PC-9 (cell line): Measurements from ENCODE around the gene SPRY1. TPM values are rescaled to one million over a fixed set of nuclear protein-coding genes. Genes with fewer than 3 reads are reported as not detected.

ENCODE experiments used
- BruUV-seq: library from RNA; stranded (reverse); fragments of 400-500 nt; replicated peaks from 2 replicates; lab custom pipeline; 2021; lab: Mats Ljungman, UMichigan
- CTCF ChIA-PET: fragments of 300-600 bp; sonication (Branson Sonifier 250); formaldehyde crosslinking; loops from one replicate; lab custom pipeline; 2022; ENCODE audit warnings: antibody characterized with exemption; lab: Charles Lee
- POLR2A ChIA-PET: fragments of 300-600 bp; sonication (Branson Sonifier 250); formaldehyde crosslinking; loops from one replicate; lab custom pipeline; 2022; ENCODE audit warnings: antibody characterized with exemption; ENCODE audit not compliant: unreplicated experiment; lab: Charles Lee
- DNase-seq, 2 experiments: peaks; one replicate each; pipeline versions ENCODE4 v3.0.0 to v3.0.0-alpha.2; 2015 to 2022; ENCODE audit warnings: mixed read lengths in 1 of 2
- H2AFZ ChIP-seq: fragments of 200-600 bp; sonication (generic); 2 replicates; pipeline ENCODE4 v1.8.1; 2017; ENCODE audit warnings: antibody characterized with exemption
- H3F3A ChIP-seq: fragments of 200-600 bp; sonication (generic); 2 replicates; pipeline ENCODE4 v1.8.1; 2017; ENCODE audit warnings: antibody characterized with exemption, mild to moderate bottlenecking, low read depth; ENCODE audit not compliant: insufficient read depth
- H3K27ac ChIP-seq: fragments of 200-600 bp; sonication (generic); 2 replicates; pipeline ENCODE4 v1.6.1; 2016; ENCODE audit warnings: mixed run types
- H3K27me3 ChIP-seq: fragments of 200-600 bp; sonication (generic); 2 replicates; pipeline ENCODE4 v1.6.1; 2016; ENCODE audit warnings: low read depth, mixed run types; ENCODE audit not compliant: insufficient read depth
- H3K36me3 ChIP-seq: fragments of 200-600 bp; sonication (generic); 2 replicates; pipeline ENCODE4 v1.6.1; 2016; ENCODE audit warnings: low read depth, mixed run types
- H3K4me1 ChIP-seq: fragments of 200-600 bp; sonication (generic); replicated peaks from 2 replicates; pipeline ENCODE4 v1.6.1; 2016; ENCODE audit warnings: mixed run types; ENCODE audit not compliant: insufficient read depth
- H3K4me2 ChIP-seq: fragments of 200-600 bp; sonication (generic); 2 replicates; pipeline ENCODE4 v1.6.1; 2017; ENCODE audit warnings: mixed run types
- H3K4me3 ChIP-seq: fragments of 200-600 bp; sonication (generic); 2 replicates; pipeline ENCODE4 v1.6.1; 2016; ENCODE audit warnings: mixed run types
- H3K79me2 ChIP-seq: fragments of 200-600 bp; sonication (generic); 2 replicates; pipeline ENCODE4 v1.6.1; 2017; ENCODE audit warnings: low read depth, mixed run types
- H3K9me2 ChIP-seq: fragments of 200-600 bp; sonication (generic); 2 replicates; pipeline ENCODE4 v1.8.1; 2017; ENCODE audit warnings: mild to moderate bottlenecking; ENCODE audit not compliant: insufficient read depth
- H3K9me3 ChIP-seq: fragments of 200-600 bp; sonication (generic); 2 replicates; pipeline ENCODE4 v1.8.1; 2016; ENCODE audit warnings: low read depth; ENCODE audit not compliant: insufficient read depth
- H4K20me1 ChIP-seq: fragments of 200-600 bp; sonication (generic); 2 replicates; pipeline ENCODE4 v1.8.1; 2017; ENCODE audit not compliant: insufficient read depth
- EZH2 ChIP-seq: fragments of 200-600 bp; sonication (generic); IDR thresholded peaks from 2 replicates; pipeline ENCODE4 v1.8.0; 2017; ENCODE audit warnings: antibody characterized with exemption, low read depth
- intact Hi-C: fragments of 100-400 bp; cut with micrococcal nuclease; formaldehyde crosslinking; loops from one replicate; pipeline ENCODE4 v1.10.0; 2022; ENCODE audit not compliant: unreplicated experiment
- total RNA-seq: library from RNA; stranded (reverse); gene quantifications from 2 replicates; pipeline ENCODE4 v1.2.3, GENCODE V29; 2021
- TF ChIP-seq, protein P1 (sequence below): fragments of 200-600 bp; sonication (generic); conservative IDR thresholded peaks from 2 replicates; pipeline ENCODE4 v1.6.1; 2017; ENCODE audit warnings: mixed run types, antibody characterized with exemption, mild to moderate bottlenecking, moderate library complexity

SPRY1 gene
- total RNA-seq, 1 experiment from 2014 or later, result 13.1 TPM

DNA sequence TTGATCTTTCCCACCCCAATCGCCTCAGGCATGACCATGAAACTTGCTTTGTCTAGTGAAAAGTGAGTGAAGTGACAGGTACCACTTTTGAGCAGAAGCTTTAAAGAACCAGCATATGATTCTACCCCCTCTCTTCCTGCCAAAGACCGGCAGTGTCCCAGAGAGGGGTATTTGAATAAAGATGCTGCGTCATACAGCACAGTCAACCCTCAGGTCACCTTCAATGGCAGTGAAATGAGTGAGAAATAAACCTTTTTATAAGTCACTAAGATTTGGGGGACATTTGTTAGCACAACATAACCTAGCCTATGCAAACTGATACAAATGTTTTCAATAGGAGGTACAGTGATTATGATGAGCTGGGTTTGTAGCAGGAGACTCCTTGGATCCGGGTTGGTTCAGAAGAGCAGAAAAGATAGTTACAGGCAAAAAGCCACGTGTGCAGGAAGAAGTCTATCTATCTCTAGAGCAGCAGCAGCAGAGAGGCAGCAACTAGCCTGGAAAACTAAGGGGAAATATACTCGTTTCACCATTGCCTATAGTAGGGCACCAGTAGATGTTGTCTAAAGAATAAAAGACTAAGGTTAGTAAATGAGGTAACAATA lies 30.3 kb upstream of the SPRY1 start:
- intact Hi-C loops, result no loop called here
- Histone ChIP-seq H3K79me2 (no peaks in the 10 kb centered on the region), H3K4me3 (no peak overlapping the region), H3F3A (no peaks in the 10 kb centered on the region), H3K4me1 (peaks cover 7% of the 10 kb centered on the region), H3K9me2 (no peaks in the 10 kb centered on the region; the same call in 1 of the 2 replicates), H3K36me3 (0 out of 2 replicates have a peak, but pooled peaks cover 3% of the 10 kb centered on the region), H4K20me1 (no peaks in the 10 kb centered on the region), H3K4me2 (no peak overlapping the region), H3K27me3 (no peaks in the 10 kb centered on the region), H2AFZ (peak overlapping the region; percentile 9; the same call in 1 of the 2 replicates), H3K27ac (no peak overlapping the region), H3K9me3 (peaks cover 10% of the 10 kb centered on the region; the same call in 1 of the 2 replicates)
- TF ChIP-seq, protein P1, sequence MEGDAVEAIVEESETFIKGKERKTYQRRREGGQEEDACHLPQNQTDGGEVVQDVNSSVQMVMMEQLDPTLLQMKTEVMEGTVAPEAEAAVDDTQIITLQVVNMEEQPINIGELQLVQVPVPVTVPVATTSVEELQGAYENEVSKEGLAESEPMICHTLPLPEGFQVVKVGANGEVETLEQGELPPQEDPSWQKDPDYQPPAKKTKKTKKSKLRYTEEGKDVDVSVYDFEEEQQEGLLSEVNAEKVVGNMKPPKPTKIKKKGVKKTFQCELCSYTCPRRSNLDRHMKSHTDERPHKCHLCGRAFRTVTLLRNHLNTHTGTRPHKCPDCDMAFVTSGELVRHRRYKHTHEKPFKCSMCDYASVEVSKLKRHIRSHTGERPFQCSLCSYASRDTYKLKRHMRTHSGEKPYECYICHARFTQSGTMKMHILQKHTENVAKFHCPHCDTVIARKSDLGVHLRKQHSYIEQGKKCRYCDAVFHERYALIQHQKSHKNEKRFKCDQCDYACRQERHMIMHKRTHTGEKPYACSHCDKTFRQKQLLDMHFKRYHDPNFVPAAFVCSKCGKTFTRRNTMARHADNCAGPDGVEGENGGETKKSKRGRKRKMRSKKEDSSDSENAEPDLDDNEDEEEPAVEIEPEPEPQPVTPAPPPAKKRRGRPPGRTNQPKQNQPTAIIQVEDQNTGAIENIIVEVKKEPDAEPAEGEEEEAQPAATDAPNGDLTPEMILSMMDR, result no peak
- no peak for TF ChIP-seq EZH2
- no TSS peak for BruUV-seq
- no peak for DNase-seq
- ChIA-PET POLR2A (no interaction called here), CTCF (no interaction called here)

DNA sequence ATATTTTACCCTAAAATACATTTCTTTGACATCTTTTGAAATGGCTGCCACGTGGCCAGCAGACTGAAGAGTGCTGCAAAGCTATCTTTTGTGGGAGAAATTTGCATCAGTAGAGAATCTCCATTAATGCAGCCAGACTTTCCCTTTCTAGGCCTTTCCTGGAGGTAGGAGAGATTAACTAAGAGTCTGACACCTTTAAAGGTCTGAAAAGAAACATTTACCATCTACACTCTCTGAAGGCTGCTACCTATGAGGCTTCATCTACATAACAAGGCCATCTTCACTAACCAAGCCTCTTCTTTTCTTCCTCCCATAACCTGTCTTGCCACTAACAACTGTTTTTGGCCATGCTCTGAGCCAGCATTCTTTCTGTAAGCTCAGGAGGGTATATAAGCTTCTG lies 17.8 kb upstream of the SPRY1 start:
- H3K27me3 ChIP-seq, result no peaks in the 10 kb centered on the region
- ChIA-PET CTCF (no interaction called here), POLR2A (interaction anchor here (0.6 kb wide), 1 partner anchor 15 kb away, joined by 5 read pairs; no protein-coding TSS in a partner anchor)
- H3K4me2 ChIP-seq, result no peak overlapping the region
- no peaks in the 10 kb centered on the region for H3K79me2 ChIP-seq
- no peak overlapping the region for H3K27ac ChIP-seq
- no TSS peak for BruUV-seq
- H3K36me3 ChIP-seq, result no peaks in the 10 kb centered on the region
- TF ChIP-seq, protein P1, result no peak
- no peak for TF ChIP-seq EZH2
- no peaks in the 10 kb centered on the region for H3K9me3 ChIP-seq
- no peaks in the 10 kb centered on the region for H4K20me1 ChIP-seq
- peak overlapping the region; percentile 45; the same call in 1 of the 2 replicates for H2AFZ ChIP-seq
- no peak overlapping the region for H3K4me3 ChIP-seq
- intact Hi-C loops, result no loop called here
- no peak for DNase-seq
- H3K9me2 ChIP-seq, result no peaks in the 10 kb centered on the region
- H3F3A ChIP-seq, result no peaks in the 10 kb centered on the region
- H3K4me1 ChIP-seq, result no peaks in the 10 kb centered on the region; the same call in 1 of the 2 replicates

DNA sequence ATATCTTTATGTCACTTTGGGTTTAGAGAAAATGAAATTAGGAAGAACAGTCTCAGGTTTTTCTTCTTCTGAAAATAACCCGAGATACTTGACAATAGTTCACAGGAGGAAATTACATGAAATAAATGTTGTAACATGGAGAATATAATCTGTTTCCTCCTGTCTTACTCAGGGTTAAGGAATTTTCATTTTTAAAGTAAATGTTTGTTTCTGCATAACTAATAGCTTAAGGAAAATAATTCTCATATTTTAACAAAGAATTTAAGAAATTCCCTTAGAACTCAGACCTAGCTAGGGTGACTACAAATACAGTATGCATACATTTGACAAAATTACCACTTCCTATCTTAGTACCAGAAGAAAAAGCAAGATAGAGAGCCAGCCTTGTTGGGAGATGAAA lies 17.2 kb upstream of the SPRY1 start:
- no peaks in the 10 kb centered on the region for H4K20me1 ChIP-seq
- no peaks in the 10 kb centered on the region; the same call in 1 of the 2 replicates for H3K4me1 ChIP-seq
- TF ChIP-seq, protein P1, result no peak
- TF ChIP-seq EZH2, result no peak
- no peaks in the 10 kb centered on the region for H3K36me3 ChIP-seq
- BruUV-seq, result no TSS peak
- H3K9me3 ChIP-seq, result no peaks in the 10 kb centered on the region
- CTCF ChIA-PET, result no interaction called here
- peak overlapping the region; percentile 45; the same call in 1 of the 2 replicates for H2AFZ ChIP-seq
- no peak overlapping the region for H3K27ac ChIP-seq
- no peak overlapping the region for H3K4me2 ChIP-seq
- no peaks in the 10 kb centered on the region for H3K79me2 ChIP-seq
- no peaks in the 10 kb centered on the region for H3K9me2 ChIP-seq
- no peaks in the 10 kb centered on the region for H3K27me3 ChIP-seq
- H3K4me3 ChIP-seq, result no peak overlapping the region
- H3F3A ChIP-seq, result no peaks in the 10 kb centered on the region
- intact Hi-C loops, result no loop called here
- no peak for DNase-seq
- POLR2A ChIA-PET, result no interaction called here
